ENCODE results near the gene KCND3. TPM values are rescaled to one million over a fixed set of nuclear protein-coding genes. Genes with fewer than 3 reads are reported as not detected.

KCND3 gene
- total RNA-seq, 5 donors from 2014 or later (not counting 1 experiment from before 2014, with no cell fraction given), result not detected

- H3K4me3 Mint-ChIP-seq, result no peak overlapping the region
- DNase-seq (no peak), ATAC-seq (replicated peaks in 1 of 4) (no peak)
- CTCF ChIA-PET, result no interaction called here
- H3K27ac Mint-ChIP-seq, result no peak overlapping the region
- Histone ChIP-seq H3K27ac (ENCODE audit: low read length) (no peak overlapping the region), H3K9me3 (no peaks in the 10 kb centered on the region), H3K27me3 (replicated peaks in 1 of 2; ENCODE audit: control insufficient read depth in 2 of 2, extremely low read depth in 1 of 2, insufficient read depth in 2 of 2, low read length in 1 of 2) (peaks cover 7 to 34% of the 10 kb centered on the region in 2 experiments), H3K4me1 (ENCODE audit: control insufficient read depth in 1 of 2, extremely low read depth in 1 of 2, insufficient read depth in 2 of 2, low read length in 2 of 2) (peaks cover 0 to 5% of the 10 kb centered on the region in 2 experiments), H3K4me3 (ENCODE audit: control insufficient read depth in 1 of 2, extremely low read depth in 1 of 2, low read length in 1 of 2) (no peak overlapping the region), H3K36me3 (ENCODE audit: control insufficient read depth in 2 of 2, extremely low read depth in 1 of 2, insufficient read depth in 1 of 2, low read length in 1 of 2) (no peaks in the 10 kb centered on the region)
- POLR2A ChIA-PET, result no interaction called here
- peaks cover 33 to 35% of the 10 kb centered on the region in 2 donors for H3K27me3 Mint-ChIP-seq
- peaks cover 0 to 7% (median 0%) of the 10 kb centered on the region in 3 donors for H3K4me1 Mint-ChIP-seq
- WGBS (ENCODE audit: insufficient coverage), result 100% methylated on average over 1 of the region's 2 CpGs
- H3K9me3 Mint-ChIP-seq, result no peaks in the 10 kb centered on the region
- no peaks in the 10 kb centered on the region for H3K36me3 Mint-ChIP-seq
Measured at GRCh38 chr1:111886741-111887140, 102.7 kb downstream of the KCND3 start.

- Mint-ChIP-seq H3K27me3 (peaks cover 47 to 49% of the 10 kb centered on the region in 2 donors), H3K9me3 (no peaks in the 10 kb centered on the region), H3K27ac (no peak overlapping the region), H3K36me3 (no peaks in the 10 kb centered on the region), H3K4me3 (no peak overlapping the region), H3K4me1 (peaks cover 0 to 7% (median 0%) of the 10 kb centered on the region in 3 donors)
- H3K9me3 ChIP-seq, result no peaks in the 10 kb centered on the region
- POLR2A ChIA-PET, result no interaction called here
- CTCF ChIA-PET, result no interaction called here
- H3K4me1 ChIP-seq (ENCODE audit: control insufficient read depth in 1 of 2, extremely low read depth in 1 of 2, insufficient read depth in 2 of 2, low read length in 2 of 2), result peaks cover 0 to 5% of the 10 kb centered on the region in 2 experiments
- DNase-seq (no peak), ATAC-seq (replicated peaks in 1 of 4) (no peak)
- no peak overlapping the region for H3K27ac ChIP-seq (ENCODE audit: low read length)
- no CpG with 5 or more reads among the region's 8 CpGs for WGBS (ENCODE audit: insufficient coverage)
- no peak overlapping the region for H3K4me3 ChIP-seq (ENCODE audit: control insufficient read depth in 1 of 2, extremely low read depth in 1 of 2, low read length in 1 of 2)
- peaks cover 4 to 47% of the 10 kb centered on the region in 2 experiments for H3K27me3 ChIP-seq (replicated peaks in 1 of 2; ENCODE audit: control insufficient read depth in 2 of 2, extremely low read depth in 1 of 2, insufficient read depth in 2 of 2, low read length in 1 of 2)
- H3K36me3 ChIP-seq (ENCODE audit: control insufficient read depth in 2 of 2, extremely low read depth in 1 of 2, insufficient read depth in 1 of 2, low read length in 1 of 2), result no peaks in the 10 kb centered on the region
Measured at GRCh38 chr1:111884772-111885443, 104.6 kb downstream of the KCND3 start.

DNA sequence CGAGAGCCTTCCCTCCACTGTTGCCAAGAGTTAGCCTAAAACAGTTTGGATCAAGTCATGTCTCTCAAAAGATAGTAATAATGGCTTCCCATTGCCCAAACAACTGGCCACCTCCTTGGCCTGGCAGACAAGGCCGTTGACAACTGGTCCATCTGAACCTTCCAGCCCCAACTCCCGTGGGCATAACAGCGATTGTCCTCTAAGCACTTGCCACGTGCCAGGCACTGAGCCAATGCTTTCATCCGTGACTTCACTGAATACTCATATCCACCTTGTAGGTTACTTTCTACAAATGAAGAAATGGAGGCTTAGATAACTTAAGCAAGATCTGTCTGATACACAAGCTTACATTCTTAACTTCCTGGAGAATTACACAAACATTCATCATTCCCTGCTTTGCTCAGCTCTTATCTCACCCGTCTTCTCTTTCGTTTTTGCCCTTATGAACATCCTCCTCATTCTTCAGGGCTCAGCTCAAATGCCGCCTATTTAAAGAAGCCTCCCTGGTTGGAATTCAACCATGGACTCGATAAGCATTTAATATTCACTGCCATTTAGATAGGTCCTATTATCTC lies 106.4 kb downstream of the KCND3 start:
- H3K36me3 Mint-ChIP-seq, result no peaks in the 10 kb centered on the region
- H3K4me1 Mint-ChIP-seq, result peaks cover 0 to under 1% (median 0%) of the 10 kb centered on the region in 3 donors

DNA sequence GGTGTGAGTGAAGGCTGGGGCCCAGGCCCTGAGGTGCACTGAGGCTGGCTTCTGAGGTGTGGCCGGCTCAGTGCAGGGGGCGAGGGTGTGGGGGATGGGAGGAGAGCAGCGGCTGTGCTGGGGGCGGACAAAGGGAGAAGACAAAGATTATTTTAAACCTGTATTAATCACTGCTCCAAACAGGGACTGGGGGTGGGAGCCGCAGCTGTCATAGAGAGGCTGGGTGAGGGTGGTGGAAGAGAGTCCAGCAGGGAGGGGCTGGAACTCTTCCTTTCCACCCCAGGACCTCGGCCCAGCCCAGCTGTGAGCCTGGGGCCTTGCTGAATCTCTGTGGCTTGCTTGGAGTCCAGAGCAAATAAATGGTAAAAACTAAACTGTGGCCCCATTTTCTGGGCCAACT lies 106.9 kb downstream of the KCND3 start:
- Histone ChIP-seq H3K36me3 (ENCODE audit: control insufficient read depth in 2 of 2, extremely low read depth in 1 of 2, insufficient read depth in 1 of 2, low read length in 1 of 2) (no peaks in the 10 kb centered on the region), H3K4me3 (ENCODE audit: control insufficient read depth in 1 of 2, extremely low read depth in 1 of 2, low read length in 1 of 2) (no peak overlapping the region), H3K27ac (ENCODE audit: low read length) (no peak overlapping the region), H3K9me3 (no peaks in the 10 kb centered on the region), H3K27me3 (replicated peaks in 1 of 2; ENCODE audit: control insufficient read depth in 2 of 2, extremely low read depth in 1 of 2, insufficient read depth in 2 of 2, low read length in 1 of 2) (peaks cover 2 to 34% of the 10 kb centered on the region in 2 experiments), H3K4me1 (ENCODE audit: control insufficient read depth in 1 of 2, extremely low read depth in 1 of 2, insufficient read depth in 2 of 2, low read length in 2 of 2) (no peaks in the 10 kb centered on the region)
- ATAC-seq (replicated peaks in 1 of 4) (no peak), DNase-seq (no peak)
- Mint-ChIP-seq H3K4me1 (no peaks in the 10 kb centered on the region), H3K36me3 (no peaks in the 10 kb centered on the region), H3K27ac (no peak overlapping the region), H3K9me3 (no peaks in the 10 kb centered on the region), H3K27me3 (peaks cover 51 to 53% of the 10 kb centered on the region in 2 donors), H3K4me3 (no peak overlapping the region)
- CTCF ChIA-PET, result no interaction called here
- WGBS (ENCODE audit: insufficient coverage), result no CpG with 5 or more reads among the region's 6 CpGs
- POLR2A ChIA-PET, result no interaction called here

More for the DNA sequence above, 106.4 kb downstream of the KCND3 start:
- ChIA-PET POLR2A (no interaction called here), CTCF (no interaction called here)
- Mint-ChIP-seq H3K27ac (no peak overlapping the region), H3K27me3 (peaks cover 51 to 53% of the 10 kb centered on the region in 2 donors), H3K4me3 (no peak overlapping the region), H3K9me3 (no peaks in the 10 kb centered on the region)
- Histone ChIP-seq H3K4me3 (ENCODE audit: control insufficient read depth in 1 of 2, extremely low read depth in 1 of 2, low read length in 1 of 2) (no peak overlapping the region), H3K4me1 (ENCODE audit: control insufficient read depth in 1 of 2, extremely low read depth in 1 of 2, insufficient read depth in 2 of 2, low read length in 2 of 2) (no peaks in the 10 kb centered on the region), H3K27me3 (replicated peaks in 1 of 2; ENCODE audit: control insufficient read depth in 2 of 2, extremely low read depth in 1 of 2, insufficient read depth in 2 of 2, low read length in 1 of 2) (peaks cover 4 to 38% of the 10 kb centered on the region in 2 experiments), H3K36me3 (ENCODE audit: control insufficient read depth in 2 of 2, extremely low read depth in 1 of 2, insufficient read depth in 1 of 2, low read length in 1 of 2) (no peaks in the 10 kb centered on the region), H3K9me3 (no peaks in the 10 kb centered on the region), H3K27ac (ENCODE audit: low read length) (no peak overlapping the region)
- 81% methylated on average over 6 of the region's 10 CpGs for WGBS (ENCODE audit: insufficient coverage)
- DNase-seq, result no peak
- ATAC-seq (replicated peaks in 1 of 4), result no peak

GRCh38 chr1:111880881-111881837 lies 108.3 kb downstream of the KCND3 start:
- Mint-ChIP-seq H3K4me3 (no peak overlapping the region), H3K27ac (no peak overlapping the region), H3K27me3 (peaks cover 54 to 58% of the 10 kb centered on the region in 2 donors), H3K4me1 (no peaks in the 10 kb centered on the region), H3K9me3 (no peaks in the 10 kb centered on the region), H3K36me3 (no peaks in the 10 kb centered on the region)
- H3K27ac ChIP-seq (ENCODE audit: low read length), result no peak overlapping the region
- no peak for ATAC-seq (replicated peaks in 1 of 4)
- H3K4me3 ChIP-seq (ENCODE audit: control insufficient read depth in 1 of 2, extremely low read depth in 1 of 2, low read length in 1 of 2), result no peak overlapping the region
- H3K36me3 ChIP-seq (ENCODE audit: control insufficient read depth in 2 of 2, extremely low read depth in 1 of 2, insufficient read depth in 1 of 2, low read length in 1 of 2), result no peaks in the 10 kb centered on the region
- ChIA-PET CTCF (no interaction called here), POLR2A (no interaction called here)
- peaks cover 0 to 41% of the 10 kb centered on the region in 2 experiments for H3K27me3 ChIP-seq (replicated peaks in 1 of 2; ENCODE audit: control insufficient read depth in 2 of 2, extremely low read depth in 1 of 2, insufficient read depth in 2 of 2, low read length in 1 of 2)
- H3K4me1 ChIP-seq (ENCODE audit: control insufficient read depth in 1 of 2, extremely low read depth in 1 of 2, insufficient read depth in 2 of 2, low read length in 2 of 2), result no peaks in the 10 kb centered on the region
- no peak for DNase-seq
- 43% methylated on average over 15 of the region's 17 CpGs for WGBS (ENCODE audit: insufficient coverage)
- H3K9me3 ChIP-seq, result no peaks in the 10 kb centered on the region

DNA sequence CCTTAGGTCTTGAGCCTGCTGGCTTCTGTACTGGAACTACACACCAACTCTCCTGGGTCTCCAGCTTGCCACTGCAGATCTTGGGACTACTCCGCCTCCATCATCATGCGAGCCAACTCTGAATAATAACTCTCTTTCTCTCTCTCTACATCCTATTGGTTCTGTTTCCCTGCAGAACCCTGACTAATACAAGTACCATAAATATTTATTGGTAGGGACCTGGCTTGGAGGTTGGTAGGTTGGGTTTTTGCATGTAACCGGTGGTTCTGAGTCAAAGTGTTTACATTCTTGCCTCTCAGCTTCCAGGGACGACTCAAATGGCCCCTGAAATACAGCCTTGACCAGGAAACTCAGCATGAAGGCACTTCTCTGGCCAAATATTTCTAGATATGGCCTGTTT lies 110.4 kb downstream of the KCND3 start:
- ATAC-seq (replicated peaks in 1 of 4), result no peak

More for the DNA sequence above, 110.4 kb downstream of the KCND3 start:
- Histone ChIP-seq H3K27me3 (replicated peaks in 1 of 2; ENCODE audit: control insufficient read depth in 2 of 2, extremely low read depth in 1 of 2, insufficient read depth in 2 of 2, low read length in 1 of 2) (peaks cover 2 to 40% of the 10 kb centered on the region in 2 experiments), H3K4me3 (ENCODE audit: control insufficient read depth in 1 of 2, extremely low read depth in 1 of 2, low read length in 1 of 2) (no peak overlapping the region), H3K9me3 (no peaks in the 10 kb centered on the region), H3K4me1 (ENCODE audit: control insufficient read depth in 1 of 2, extremely low read depth in 1 of 2, insufficient read depth in 2 of 2, low read length in 2 of 2) (no peaks in the 10 kb centered on the region), H3K36me3 (ENCODE audit: control insufficient read depth in 2 of 2, extremely low read depth in 1 of 2, insufficient read depth in 1 of 2, low read length in 1 of 2) (no peaks in the 10 kb centered on the region), H3K27ac (ENCODE audit: low read length) (no peak overlapping the region)
- no peaks in the 10 kb centered on the region for H3K36me3 Mint-ChIP-seq
- H3K9me3 Mint-ChIP-seq, result no peaks in the 10 kb centered on the region
- peaks cover 56 to 57% of the 10 kb centered on the region in 2 donors for H3K27me3 Mint-ChIP-seq
- no peak overlapping the region for H3K27ac Mint-ChIP-seq
- no peak overlapping the region for H3K4me3 Mint-ChIP-seq
- 67% methylated on average over 3 of the region's 4 CpGs for WGBS (ENCODE audit: insufficient coverage)
- ChIA-PET CTCF (no interaction called here), POLR2A (no interaction called here)
- DNase-seq, result no peak
- no peaks in the 10 kb centered on the region for H3K4me1 Mint-ChIP-seq

Measured in T-cell (primary cell).